Measurements from ENCODE around the gene ADAMTS10. TPM values are rescaled to one million over a fixed set of nuclear protein-coding genes. Genes with fewer than 3 reads are reported as not detected.
"Not testable (repeated sequence)": the region's sequence is repeated elsewhere in the genome, so short reads cannot be mapped to it uniquely, and the experiment has no call there.

ADAMTS10 gene
- polyA plus RNA-seq, 4 donors, result 31.1 to 62.8 (median 42.7) TPM

- DNase-seq (ENCODE audit: low read depth in 4 of 4, low spot score in 3 of 4), result no peak
Measured at GRCh38 chr19:8596168-8596567, 14.3 kb downstream of the ADAMTS10 start.

- no peak for DNase-seq (ENCODE audit: low read depth in 4 of 4, low spot score in 3 of 4)
Measured at GRCh38 chr19:8595651-8596050, 14.9 kb downstream of the ADAMTS10 start.

- DNase-seq (ENCODE audit: low read depth in 4 of 4, low spot score in 3 of 4), result no peak
Measured at GRCh38 chr19:8593931-8594330, 16.6 kb downstream of the ADAMTS10 start.

GRCh38 chr19:8592231-8593009 lies 18.1 kb downstream of the ADAMTS10 start:
- DNase-seq (ENCODE audit: low read depth in 4 of 4, low spot score in 3 of 4), result peak; percentile 78 to 87 (median 86)

DNA sequence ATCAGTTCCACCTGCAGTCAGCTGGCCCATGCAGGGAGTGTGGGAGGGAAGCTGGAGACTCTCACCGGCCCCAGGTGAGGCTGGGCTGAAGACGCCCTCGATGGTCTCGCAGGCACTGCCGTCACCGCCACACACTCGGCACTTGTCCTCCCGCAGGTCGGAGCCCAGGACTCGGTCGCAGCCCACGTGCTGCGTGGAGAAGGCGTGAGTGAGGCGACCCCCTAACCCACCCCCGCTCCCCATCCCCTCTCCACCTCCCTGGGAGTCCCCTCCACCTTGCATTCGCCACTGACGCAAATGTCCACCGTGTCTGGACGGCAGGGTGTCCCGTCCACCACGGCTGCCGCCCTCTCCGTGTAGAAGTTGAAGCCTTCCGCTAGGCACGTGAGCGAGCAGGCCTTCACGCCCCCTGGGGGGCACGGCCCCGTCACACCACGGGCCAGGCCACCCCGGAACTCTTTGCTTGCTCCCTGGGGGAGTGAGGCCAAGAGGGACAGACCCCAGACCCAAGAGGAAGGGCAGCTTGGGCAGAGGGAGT lies 21.3 kb downstream of the ADAMTS10 start:
- DNase-seq (ENCODE audit: low read depth in 4 of 4, low spot score in 3 of 4), result no peak

GRCh38 chr19:8585894-8586750 lies 24.4 kb downstream of the ADAMTS10 start:
- no peak for DNase-seq (ENCODE audit: low read depth in 4 of 4, low spot score in 3 of 4)

- DNase-seq (ENCODE audit: low read depth in 4 of 4, low spot score in 3 of 4), result no peak
Measured at GRCh38 chr19:8584965-8585893, 25.3 kb downstream of the ADAMTS10 start.

- DNase-seq (ENCODE audit: low read depth in 4 of 4, low spot score in 3 of 4), result peak; percentile 49 to 68 (median 58)
Measured at GRCh38 chr19:8580710-8581281, 29.7 kb downstream of the ADAMTS10 start.

DNA sequence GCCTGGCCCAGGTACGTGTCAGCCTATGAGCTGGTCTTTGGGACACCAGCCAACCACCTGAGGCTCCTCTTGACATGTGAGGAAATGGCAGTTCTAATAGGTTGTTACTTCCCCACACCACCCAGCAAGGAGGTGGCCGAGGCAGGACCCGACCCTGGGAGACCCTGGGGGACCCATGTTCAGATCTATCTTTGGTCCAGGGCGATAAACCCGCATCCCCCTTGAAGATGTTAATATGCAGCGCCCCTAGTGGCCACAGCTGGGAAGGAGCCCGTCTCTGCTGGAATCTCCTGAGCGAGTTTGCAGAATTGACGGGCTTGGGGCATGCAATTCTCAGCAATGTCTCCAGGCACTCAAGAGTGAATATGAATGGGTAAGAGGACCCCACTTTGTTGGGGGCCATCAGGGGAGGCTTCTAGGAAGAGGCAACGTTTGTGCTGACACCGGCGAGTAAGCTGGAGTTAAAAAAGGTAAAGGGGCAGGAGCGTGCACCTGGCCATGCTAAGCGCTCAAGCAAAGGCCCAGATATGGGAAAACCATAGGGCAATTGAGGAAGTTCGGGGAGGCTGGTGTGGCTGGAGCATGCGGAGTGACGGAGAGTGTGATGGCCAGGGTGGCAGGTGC lies 31.8 kb downstream of the ADAMTS10 start:
- DNase-seq (ENCODE audit: low read depth in 4 of 4, low spot score in 3 of 4), result peak in 3 of 4 donors; percentile 36 to 51 (median 50)

- DNase-seq (ENCODE audit: low read depth in 4 of 4, low spot score in 3 of 4), result no peak
Measured at GRCh38 chr19:8577741-8578140, 32.8 kb downstream of the ADAMTS10 start.

- no peak for DNase-seq (ENCODE audit: low read depth in 4 of 4, low spot score in 3 of 4)
Measured at GRCh38 chr19:8577247-8577646, 33.3 kb downstream of the ADAMTS10 start, which contains the start of gene MYO1F. TSS of gene MYO1F (minus strand) at chr19:8577442. CDS start at chr19:8577309, 133 bp downstream.

DNA sequence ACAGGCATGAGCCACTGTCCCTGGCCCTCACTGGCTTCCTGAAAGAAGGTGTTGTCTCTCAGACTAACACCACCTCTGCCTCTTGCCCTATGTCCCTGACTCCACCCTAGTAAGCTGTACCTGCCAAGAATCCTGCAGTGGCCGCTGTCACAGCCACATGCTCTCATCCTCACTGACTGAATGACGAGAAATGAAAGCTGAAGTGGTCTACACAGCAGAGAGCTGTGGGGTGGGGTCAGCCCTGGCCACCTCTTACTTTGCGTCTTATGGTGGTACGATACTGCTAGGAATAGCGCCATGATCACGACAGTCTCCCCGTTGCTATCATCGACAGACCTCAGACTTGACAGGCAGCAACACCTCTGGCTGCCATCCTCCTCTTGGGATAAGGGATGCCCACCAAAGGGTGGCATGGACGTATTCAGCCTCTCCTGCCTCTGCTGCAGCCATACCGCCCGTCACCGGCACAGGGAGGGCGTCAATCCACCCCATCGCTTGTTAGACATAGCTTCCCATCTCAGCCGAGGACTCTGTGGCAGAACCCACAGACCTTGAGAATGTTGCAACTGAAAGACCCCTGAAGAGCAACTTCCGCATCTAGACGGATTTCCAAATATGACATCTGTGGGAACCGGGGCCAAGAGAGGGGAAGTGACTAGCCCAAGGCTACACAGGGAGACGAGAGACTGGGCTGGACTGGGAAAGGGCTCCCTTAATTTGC lies 34.1 kb downstream of the ADAMTS10 start:
- DNase-seq (ENCODE audit: low read depth in 4 of 4, low spot score in 3 of 4), result no peak

GRCh38 chr19:8575467-8575997 lies 35.0 kb downstream of the ADAMTS10 start:
- no peak for DNase-seq (ENCODE audit: low read depth in 4 of 4, low spot score in 3 of 4)

DNA sequence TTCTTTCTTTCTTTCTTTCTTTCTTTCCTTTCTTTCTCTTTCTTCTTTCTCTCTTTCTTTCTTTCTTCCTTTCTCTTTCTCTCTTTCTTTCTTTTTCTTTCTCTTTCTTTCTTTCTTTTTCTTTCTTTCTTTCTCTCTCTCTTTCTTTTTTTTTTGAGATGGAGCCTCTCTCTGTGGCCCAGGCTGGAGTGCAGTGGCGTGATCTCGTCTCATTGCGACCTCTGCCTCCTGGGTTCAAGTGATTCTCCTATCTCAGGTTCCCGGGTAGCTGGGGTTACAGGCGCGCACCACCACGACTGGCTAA lies 35.9 kb downstream of the ADAMTS10 start:
- not testable (repeated sequence) for DNase-seq (ENCODE audit: low read depth in 4 of 4, low spot score in 3 of 4)

DNA sequence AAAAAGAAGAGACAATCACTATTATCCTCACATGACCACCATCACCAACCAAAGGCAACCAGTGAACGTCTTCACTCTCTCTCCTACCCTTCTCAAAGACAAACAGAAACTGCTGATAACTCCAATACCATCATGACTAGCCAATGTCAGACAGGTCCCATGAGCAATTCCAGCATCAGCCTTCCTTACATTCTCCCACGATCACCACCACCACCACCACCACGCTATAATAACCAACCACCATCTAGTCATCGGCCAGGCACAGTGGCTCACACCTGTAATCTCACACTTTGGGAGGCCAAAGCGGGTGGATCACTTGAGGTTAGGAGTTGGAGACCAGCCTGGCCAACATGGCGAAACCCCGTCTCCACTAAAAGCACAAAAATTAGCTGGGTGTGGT lies 37.2 kb downstream of the ADAMTS10 start:
- DNase-seq (ENCODE audit: low read depth in 4 of 4, low spot score in 3 of 4), result no peak

DNA sequence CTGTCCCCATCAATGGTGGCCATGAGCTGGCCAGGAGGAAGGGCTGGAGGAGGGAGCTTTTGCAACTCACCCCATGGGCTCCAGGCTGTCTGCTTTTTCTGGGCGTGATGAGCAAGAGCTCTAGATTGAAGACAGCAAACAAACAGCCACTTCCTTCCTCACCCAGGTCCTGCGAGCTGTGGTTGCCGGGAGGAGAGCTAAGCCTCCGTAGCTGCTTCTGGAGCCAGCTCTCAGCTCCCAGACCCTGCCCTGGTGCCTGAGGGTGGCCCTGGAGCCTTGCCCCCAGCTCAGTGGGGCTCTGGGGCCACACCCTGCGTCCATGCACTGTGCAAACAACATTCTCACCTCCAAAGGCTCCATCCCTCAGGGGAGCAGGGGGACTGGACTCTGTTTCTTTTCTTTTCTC lies 39.5 kb downstream of the ADAMTS10 start:
- no peak for DNase-seq (ENCODE audit: low read depth in 4 of 4, low spot score in 3 of 4)

DNA sequence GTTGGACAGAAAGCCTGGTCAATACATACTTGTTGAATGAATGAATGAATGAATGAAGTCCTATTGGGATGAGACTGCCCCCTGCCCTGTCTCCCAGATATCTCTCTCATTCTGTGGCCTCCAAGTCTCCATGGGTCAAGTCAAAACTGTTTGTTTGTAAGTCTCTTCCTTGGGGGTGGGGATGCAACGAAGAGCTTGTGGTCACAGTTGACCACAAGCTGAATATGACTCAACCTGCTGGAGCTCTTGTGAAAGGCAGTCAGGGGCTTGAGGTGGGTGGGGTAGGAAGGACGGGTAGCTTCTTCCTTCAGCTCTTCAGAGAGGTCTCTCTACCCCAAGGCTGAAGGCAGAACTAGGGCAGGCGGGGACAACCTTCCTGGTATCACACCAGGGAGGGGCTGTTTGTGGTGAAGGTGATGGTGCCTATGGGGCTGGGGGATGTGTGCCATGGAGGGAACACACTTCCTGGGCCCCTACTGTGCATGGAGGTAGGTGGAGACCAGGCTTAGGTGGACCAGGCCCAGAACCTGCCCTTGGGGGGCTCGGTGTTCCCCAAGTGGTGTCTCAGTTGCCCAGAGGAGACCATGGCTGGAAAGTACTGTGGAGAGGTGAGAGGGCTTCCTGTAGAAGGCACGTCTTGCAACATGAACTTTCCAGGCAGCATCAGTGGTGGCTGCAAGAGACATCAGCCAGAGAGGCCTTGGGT lies 41.3 kb downstream of the ADAMTS10 start:
- DNase-seq (ENCODE audit: low read depth in 4 of 4, low spot score in 3 of 4), result no peak

DNA sequence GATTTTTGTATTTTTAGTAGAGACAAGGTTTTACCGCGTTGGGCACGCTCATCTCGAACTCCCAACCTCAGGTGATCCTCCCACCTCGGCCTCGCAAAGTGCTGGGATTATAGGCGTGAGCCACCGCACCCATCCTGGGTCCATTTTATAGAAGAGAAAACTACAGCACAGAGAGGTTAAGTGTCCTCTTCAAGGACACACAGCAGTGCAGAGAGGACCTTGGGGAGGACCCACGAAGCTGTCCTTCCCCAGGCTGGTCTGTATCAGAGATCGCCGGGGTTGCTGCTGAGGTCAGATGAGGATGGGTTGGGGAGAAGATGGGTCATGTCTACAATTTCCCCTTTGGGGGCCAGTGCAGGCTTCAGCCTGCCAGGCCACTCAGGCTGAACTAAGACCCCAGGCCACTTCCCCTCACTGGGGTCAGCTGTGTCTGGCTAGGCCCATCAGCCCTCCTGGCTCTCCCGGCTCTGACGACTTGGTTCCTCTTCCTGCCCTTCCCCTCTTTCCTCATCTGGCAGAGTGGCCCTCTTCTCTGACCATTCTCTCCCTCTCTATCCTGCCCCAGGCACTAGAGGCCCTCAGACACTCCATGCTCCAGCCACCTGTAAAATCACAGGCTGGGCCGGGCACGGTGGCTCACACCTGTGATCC lies 42.9 kb downstream of the ADAMTS10 start:
- no peak for DNase-seq (ENCODE audit: low read depth in 4 of 4, low spot score in 3 of 4)

All from left renal pelvis (tissue), 4 donors.